DMS79 (cell line): ENCODE data around the gene FRA10AC1.

ENCODE experiments used
- DNase-seq: peaks from one replicate; lab custom pipeline; 2025; lab: John Stamatoyannopoulos, UW

Gene FRA10AC1

GRCh38 chr10:93629647-93630305 lies 72.6 kb downstream of the FRA10AC1 start:
- DNase-seq: no peak

DNA sequence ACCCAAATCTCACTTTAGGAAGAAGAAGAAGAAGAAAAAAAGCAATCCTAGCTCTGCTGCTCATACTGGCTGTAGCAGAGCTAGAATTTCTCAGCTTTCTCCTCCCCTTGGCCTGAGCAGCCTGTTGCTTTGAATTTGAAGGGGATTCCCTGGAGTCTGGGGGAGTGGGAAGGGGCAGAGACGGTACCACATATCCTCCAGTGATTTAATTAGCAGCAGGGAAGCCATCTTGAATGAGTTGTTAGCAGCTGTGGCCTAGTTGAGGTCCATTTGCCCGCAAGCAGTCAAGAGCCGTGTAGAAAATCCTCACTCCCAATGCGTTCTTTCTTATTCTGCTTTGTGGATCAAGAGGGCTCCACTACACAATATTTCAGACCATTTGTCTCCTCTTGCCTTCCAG lies 73.5 kb downstream of the FRA10AC1 start:
- DNase-seq: no peak

DNA sequence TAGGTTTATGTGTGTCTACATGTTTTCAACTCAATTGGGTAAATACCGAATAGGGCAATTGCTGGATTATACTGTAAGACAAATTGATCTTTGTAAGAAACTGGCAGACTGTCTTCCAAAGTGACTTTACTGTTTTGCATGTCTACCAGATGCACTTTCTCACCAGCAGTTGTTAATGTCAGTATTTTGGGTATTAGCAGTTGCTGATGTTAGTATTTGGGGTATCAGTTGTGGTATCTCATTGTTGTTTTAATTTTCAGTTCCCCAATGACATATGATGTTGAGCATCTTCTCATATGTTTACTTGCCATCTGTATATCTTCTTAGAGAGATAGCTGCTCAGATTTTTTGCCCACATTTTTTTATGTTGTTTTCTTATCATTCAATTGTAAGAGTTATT lies 79.5 kb downstream of the FRA10AC1 start:
- DNase-seq: no peak

DNA sequence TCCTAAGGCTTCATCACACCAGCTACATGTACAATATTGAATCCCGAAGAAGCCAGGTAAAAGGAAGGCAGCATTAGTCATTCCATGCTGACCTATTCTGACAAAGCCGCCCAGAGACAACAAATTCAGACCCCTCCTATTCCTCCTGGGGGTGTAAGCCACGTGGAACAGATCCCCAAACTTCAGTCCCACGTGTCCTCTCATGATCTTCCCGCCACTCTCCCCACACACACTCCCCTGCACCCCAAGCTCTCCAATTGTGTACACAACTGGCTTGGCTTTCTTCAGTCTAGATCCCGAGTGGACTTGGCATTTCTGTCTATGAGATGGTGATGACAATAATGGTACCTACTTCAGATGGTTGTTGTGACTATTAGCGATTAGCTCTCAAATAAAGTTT lies 81.5 kb downstream of the FRA10AC1 start:
- DNase-seq: no peak
